OCI-LY7 (cell line): Measurements from ENCODE around the gene KRT72.

Experiments
- EZH2phosphoT487 ChIP-seq: fragments of 200-600 bp; sonication (generic); IDR thresholded peaks from 2 replicates; pipeline ENCODE4 v1.6.1; 2018; ENCODE audit warnings: low read depth, borderline replicate concordance, mild to moderate bottlenecking, mixed run types, antibody characterized with exemption, low read length, moderate library complexity, mixed read lengths
- TF ChIP-seq, protein P1 (sequence below): fragments of 200-600 bp; sonication (generic); conservative IDR thresholded peaks from 2 replicates; pipeline ENCODE4 v1.5.1; 2014; ENCODE audit warnings: mild to moderate bottlenecking, antibody characterized with exemption, low read length, moderate library complexity, mixed read lengths

DNA sequence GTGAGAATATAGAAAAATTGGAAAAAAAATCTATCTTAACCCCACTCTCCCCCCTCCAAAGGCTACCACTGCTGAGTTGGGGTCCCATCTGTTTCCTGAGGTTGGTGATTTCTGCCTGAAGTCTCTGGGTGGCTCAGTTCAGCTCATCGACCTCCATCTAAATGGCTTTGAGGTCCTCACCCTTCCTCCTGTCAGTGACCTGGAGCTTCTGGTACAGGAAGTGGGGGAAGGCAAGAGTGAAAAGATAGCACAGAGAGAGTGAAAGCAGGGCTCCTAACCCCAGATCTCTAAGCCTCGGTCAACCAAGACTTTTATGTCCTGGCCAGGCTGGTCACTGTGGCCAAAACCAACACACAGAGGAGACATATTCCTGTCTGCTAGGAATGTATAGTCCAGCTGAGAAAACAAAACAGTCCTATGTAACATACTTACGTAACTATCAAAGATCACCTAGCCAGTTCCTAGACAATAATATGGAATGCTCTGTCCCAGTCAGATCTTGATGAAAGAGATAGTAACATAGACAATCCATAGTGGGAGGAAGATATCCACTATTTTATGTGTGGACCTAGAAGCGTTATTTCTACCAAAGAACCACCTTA, 29.4 kb upstream of the KRT72 start:
- TF ChIP-seq, protein P1, sequence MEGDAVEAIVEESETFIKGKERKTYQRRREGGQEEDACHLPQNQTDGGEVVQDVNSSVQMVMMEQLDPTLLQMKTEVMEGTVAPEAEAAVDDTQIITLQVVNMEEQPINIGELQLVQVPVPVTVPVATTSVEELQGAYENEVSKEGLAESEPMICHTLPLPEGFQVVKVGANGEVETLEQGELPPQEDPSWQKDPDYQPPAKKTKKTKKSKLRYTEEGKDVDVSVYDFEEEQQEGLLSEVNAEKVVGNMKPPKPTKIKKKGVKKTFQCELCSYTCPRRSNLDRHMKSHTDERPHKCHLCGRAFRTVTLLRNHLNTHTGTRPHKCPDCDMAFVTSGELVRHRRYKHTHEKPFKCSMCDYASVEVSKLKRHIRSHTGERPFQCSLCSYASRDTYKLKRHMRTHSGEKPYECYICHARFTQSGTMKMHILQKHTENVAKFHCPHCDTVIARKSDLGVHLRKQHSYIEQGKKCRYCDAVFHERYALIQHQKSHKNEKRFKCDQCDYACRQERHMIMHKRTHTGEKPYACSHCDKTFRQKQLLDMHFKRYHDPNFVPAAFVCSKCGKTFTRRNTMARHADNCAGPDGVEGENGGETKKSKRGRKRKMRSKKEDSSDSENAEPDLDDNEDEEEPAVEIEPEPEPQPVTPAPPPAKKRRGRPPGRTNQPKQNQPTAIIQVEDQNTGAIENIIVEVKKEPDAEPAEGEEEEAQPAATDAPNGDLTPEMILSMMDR = no peak
- no peak for TF ChIP-seq EZH2phosphoT487
